ENCODE results near the gene EGR4. TPM values are rescaled to one million over a fixed set of nuclear protein-coding genes. Genes with fewer than 3 reads are reported as not detected.

The EGR4 gene
- total and polyA plus RNA-seq, 4 donors: 0.02 TPM; not detected in 3

DNA sequence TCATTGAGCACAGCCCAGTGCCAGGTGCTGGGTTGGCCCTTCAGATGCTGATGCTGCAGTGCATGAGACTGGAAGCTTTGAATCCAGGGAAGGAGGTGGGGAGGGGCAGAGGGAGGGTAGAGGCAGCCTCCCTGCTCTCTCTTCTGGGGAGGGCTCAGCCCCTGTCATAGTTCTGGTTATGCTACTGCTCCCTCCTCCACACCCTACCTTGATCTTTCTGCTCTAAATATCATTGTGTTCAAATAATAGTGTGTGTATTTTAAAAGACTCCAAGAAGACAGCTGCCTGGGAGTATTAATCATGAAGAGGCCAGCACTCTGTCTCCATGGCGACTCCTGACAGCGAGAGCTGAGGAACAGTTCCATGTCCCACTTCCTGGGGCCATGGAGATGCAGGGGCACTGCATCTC is 3.8 kb upstream of the EGR4 start:
- no peaks in the 10 kb centered on the region for H3K36me3 ChIP-seq (ENCODE audit: control insufficient read depth in 4 of 4, insufficient read depth in 3 of 4, low read depth in 1 of 4, low read length in 3 of 4)
- no peak for DNase-seq (ENCODE audit: low spot score)
- H3K27me3 ChIP-seq (ENCODE audit: control insufficient read depth in 4 of 4, insufficient read depth in 4 of 4, low read length in 3 of 4): peaks cover 3 to 27% (median 12%) of the 10 kb centered on the region in 4 donors
- WGBS: 19% methylated on average over 2 of the region's 2 CpGs
- H3K9ac ChIP-seq (ENCODE audit: low read depth in 1 of 2, low read length in 2 of 2): no peak overlapping the region
- H3K4me3 ChIP-seq (ENCODE audit: low read depth in 1 of 3, low read length in 3 of 3): no peak overlapping the region
- H3K27ac ChIP-seq (ENCODE audit: low read depth in 1 of 2, low read length in 2 of 2): no peak overlapping the region
- peaks cover 4 to 10% (median 8%) of the 10 kb centered on the region in 4 donors for H3K4me1 ChIP-seq (ENCODE audit: control insufficient read depth in 4 of 4, insufficient read depth in 4 of 4, low read length in 3 of 4)
- no peak for TF ChIP-seq YY1 (IDR thresholded peaks at IDR 0.05)
- TF ChIP-seq SP1 (IDR thresholded peaks at IDR 0.05): no peak
- TF ChIP-seq, protein P1, sequence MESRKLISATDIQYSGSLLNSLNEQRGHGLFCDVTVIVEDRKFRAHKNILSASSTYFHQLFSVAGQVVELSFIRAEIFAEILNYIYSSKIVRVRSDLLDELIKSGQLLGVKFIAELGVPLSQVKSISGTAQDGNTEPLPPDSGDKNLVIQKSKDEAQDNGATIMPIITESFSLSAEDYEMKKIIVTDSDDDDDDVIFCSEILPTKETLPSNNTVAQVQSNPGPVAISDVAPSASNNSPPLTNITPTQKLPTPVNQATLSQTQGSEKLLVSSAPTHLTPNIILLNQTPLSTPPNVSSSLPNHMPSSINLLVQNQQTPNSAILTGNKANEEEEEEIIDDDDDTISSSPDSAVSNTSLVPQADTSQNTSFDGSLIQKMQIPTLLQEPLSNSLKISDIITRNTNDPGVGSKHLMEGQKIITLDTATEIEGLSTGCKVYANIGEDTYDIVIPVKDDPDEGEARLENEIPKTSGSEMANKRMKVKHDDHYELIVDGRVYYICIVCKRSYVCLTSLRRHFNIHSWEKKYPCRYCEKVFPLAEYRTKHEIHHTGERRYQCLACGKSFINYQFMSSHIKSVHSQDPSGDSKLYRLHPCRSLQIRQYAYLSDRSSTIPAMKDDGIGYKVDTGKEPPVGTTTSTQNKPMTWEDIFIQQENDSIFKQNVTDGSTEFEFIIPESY (IDR thresholded peaks at IDR 0.05): no peak
- TF ChIP-seq FOXA1 (IDR thresholded peaks at IDR 0.05): no peak
- TF ChIP-seq GABPA (IDR thresholded peaks at IDR 0.05 in 1 of 2, conservative IDR thresholded peaks at IDR 0.05 in 1 of 2): no peak
- TF ChIP-seq, protein P2, sequence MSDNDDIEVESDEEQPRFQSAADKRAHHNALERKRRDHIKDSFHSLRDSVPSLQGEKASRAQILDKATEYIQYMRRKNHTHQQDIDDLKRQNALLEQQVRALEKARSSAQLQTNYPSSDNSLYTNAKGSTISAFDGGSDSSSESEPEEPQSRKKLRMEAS (IDR thresholded peaks at IDR 0.05): no peak
- TF ChIP-seq, protein P3, sequence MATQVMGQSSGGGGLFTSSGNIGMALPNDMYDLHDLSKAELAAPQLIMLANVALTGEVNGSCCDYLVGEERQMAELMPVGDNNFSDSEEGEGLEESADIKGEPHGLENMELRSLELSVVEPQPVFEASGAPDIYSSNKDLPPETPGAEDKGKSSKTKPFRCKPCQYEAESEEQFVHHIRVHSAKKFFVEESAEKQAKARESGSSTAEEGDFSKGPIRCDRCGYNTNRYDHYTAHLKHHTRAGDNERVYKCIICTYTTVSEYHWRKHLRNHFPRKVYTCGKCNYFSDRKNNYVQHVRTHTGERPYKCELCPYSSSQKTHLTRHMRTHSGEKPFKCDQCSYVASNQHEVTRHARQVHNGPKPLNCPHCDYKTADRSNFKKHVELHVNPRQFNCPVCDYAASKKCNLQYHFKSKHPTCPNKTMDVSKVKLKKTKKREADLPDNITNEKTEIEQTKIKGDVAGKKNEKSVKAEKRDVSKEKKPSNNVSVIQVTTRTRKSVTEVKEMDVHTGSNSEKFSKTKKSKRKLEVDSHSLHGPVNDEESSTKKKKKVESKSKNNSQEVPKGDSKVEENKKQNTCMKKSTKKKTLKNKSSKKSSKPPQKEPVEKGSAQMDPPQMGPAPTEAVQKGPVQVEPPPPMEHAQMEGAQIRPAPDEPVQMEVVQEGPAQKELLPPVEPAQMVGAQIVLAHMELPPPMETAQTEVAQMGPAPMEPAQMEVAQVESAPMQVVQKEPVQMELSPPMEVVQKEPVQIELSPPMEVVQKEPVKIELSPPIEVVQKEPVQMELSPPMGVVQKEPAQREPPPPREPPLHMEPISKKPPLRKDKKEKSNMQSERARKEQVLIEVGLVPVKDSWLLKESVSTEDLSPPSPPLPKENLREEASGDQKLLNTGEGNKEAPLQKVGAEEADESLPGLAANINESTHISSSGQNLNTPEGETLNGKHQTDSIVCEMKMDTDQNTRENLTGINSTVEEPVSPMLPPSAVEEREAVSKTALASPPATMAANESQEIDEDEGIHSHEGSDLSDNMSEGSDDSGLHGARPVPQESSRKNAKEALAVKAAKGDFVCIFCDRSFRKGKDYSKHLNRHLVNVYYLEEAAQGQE (IDR thresholded peaks at IDR 0.05): no peak
- no peak for TF ChIP-seq TAF1 (conservative IDR thresholded peaks at IDR 0.05)
- no peak for TF ChIP-seq JUND (IDR thresholded peaks at IDR 0.05)
- TF ChIP-seq FOXA2 (IDR thresholded peaks at IDR 0.05): no peak
- TF ChIP-seq NR2F2 (IDR thresholded peaks at IDR 0.05): no peak
- no peak for TF ChIP-seq RXRA (IDR thresholded peaks at IDR 0.05)
- H3K9me3 ChIP-seq (ENCODE audit: control insufficient read depth in 4 of 4, low read length in 3 of 4): peaks cover 0 to 3% (median 0%) of the 10 kb centered on the region in 4 donors

DNA sequence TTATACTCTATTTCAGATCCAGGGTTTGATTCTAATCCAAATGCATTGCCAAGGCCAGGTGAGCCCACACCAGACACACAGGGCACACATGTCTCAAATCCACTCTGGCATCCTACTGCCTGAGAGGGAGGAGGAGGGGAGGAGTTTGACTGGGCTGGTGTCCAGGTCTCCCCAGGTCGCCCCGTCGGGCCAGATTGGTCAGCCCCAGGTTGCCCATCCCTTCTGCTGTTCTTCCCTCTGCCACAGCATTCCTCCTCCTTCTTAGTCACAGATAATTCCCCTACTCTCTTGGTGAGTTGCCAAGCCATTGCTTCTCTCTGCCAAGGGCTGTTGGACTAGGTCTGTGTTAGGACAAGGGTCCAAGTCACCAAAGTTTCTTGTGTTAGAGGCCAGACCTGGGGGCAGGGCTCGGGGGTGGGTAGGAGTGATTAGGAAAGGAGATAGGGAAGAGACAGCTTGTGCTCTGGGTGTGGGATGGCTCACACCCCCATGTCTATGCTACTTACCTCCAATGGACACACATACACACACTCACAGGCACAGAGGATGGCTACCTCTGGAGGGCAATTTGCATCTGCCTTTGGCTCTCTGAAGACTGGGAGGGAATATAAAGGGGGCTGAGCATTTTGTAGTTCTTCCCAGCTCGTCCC is 2.5 kb upstream of the EGR4 start:
- Histone ChIP-seq H3K27ac (ENCODE audit: low read depth in 1 of 2, low read length in 2 of 2) (no peak overlapping the region), H3K4me3 (ENCODE audit: low read depth in 1 of 3, low read length in 3 of 3) (no peak overlapping the region), H3K4me1 (ENCODE audit: control insufficient read depth in 4 of 4, insufficient read depth in 4 of 4, low read length in 3 of 4) (peaks cover 6 to 17% (median 13%) of the 10 kb centered on the region in 4 donors), H3K9ac (ENCODE audit: low read depth in 1 of 2, low read length in 2 of 2) (no peak overlapping the region), H3K27me3 (ENCODE audit: control insufficient read depth in 4 of 4, insufficient read depth in 4 of 4, low read length in 3 of 4) (peaks cover 3 to 29% (median 12%) of the 10 kb centered on the region in 4 donors), H3K36me3 (ENCODE audit: control insufficient read depth in 4 of 4, insufficient read depth in 3 of 4, low read depth in 1 of 4, low read length in 3 of 4) (no peaks in the 10 kb centered on the region), H3K9me3 (ENCODE audit: control insufficient read depth in 4 of 4, low read length in 3 of 4) (peaks cover 0 to 3% (median 0%) of the 10 kb centered on the region in 4 donors)
- TF ChIP-seq HNF4A (conservative IDR thresholded peaks at IDR 0.05) (no peak), FOXA2 (IDR thresholded peaks at IDR 0.05) (no peak), EGR1 (IDR thresholded peaks at IDR 0.05; ENCODE audit: low read depth in 2 of 2) (no peak), YY1 (IDR thresholded peaks at IDR 0.05) (no peak), FOXA1 (IDR thresholded peaks at IDR 0.05) (no peak), NR2F2 (IDR thresholded peaks at IDR 0.05) (no peak), HNF4G (IDR thresholded peaks at IDR 0.05) (no peak)
- TF ChIP-seq, protein P4, sequence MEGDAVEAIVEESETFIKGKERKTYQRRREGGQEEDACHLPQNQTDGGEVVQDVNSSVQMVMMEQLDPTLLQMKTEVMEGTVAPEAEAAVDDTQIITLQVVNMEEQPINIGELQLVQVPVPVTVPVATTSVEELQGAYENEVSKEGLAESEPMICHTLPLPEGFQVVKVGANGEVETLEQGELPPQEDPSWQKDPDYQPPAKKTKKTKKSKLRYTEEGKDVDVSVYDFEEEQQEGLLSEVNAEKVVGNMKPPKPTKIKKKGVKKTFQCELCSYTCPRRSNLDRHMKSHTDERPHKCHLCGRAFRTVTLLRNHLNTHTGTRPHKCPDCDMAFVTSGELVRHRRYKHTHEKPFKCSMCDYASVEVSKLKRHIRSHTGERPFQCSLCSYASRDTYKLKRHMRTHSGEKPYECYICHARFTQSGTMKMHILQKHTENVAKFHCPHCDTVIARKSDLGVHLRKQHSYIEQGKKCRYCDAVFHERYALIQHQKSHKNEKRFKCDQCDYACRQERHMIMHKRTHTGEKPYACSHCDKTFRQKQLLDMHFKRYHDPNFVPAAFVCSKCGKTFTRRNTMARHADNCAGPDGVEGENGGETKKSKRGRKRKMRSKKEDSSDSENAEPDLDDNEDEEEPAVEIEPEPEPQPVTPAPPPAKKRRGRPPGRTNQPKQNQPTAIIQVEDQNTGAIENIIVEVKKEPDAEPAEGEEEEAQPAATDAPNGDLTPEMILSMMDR (IDR thresholded peaks at IDR 0.05; ENCODE audit: low read depth, low read length, missing input control): no peak
- TF ChIP-seq, protein P3 (IDR thresholded peaks at IDR 0.05): no peak
- TF ChIP-seq, protein P5, sequence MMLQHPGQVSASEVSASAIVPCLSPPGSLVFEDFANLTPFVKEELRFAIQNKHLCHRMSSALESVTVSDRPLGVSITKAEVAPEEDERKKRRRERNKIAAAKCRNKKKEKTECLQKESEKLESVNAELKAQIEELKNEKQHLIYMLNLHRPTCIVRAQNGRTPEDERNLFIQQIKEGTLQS (IDR thresholded peaks at IDR 0.05): no peak
- TF ChIP-seq, protein P2 (IDR thresholded peaks at IDR 0.05): no peak
- 31% methylated on average over 5 of the region's 5 CpGs for WGBS
- no peak for DNase-seq (ENCODE audit: low spot score)

Measured in liver (tissue), 9 donors.